A549 (cell line): ENCODE results near the gene MVP. TPM values are rescaled to one million over a fixed set of nuclear protein-coding genes. Genes with fewer than 3 reads are reported as not detected.
A peak's percentile ranks its signal among the peaks of the same experiment; 100 is the strongest.

Source experiments
- ATAC-seq, 2 experiments: fragments of 200-7000 bp in 1 of 2; fragments of >200 bp in 1 of 2; cut with Nextera tagmentation in 1 of 2; cut with Tn5 transposase in 1 of 2; 3 replicates each; pipeline versions ENCODE4 v1.8.0 to v1.9.1; 2018 to 2020; ENCODE audit warnings: mild to moderate bottlenecking in 1 of 2, moderate library complexity in 1 of 2
- CTCF ChIA-PET: fragments of 300-600 bp; sonication (Branson Sonifier 250); formaldehyde crosslinking; extraction: SDS; loops from one replicate; lab custom pipeline; 2021; ENCODE audit warnings: antibody characterized with exemption, inconsistent platforms; lab: Yijun Ruan, JAX
- POLR2A ChIA-PET: fragments of 350-600 bp; formaldehyde crosslinking; extraction: SDS; loops from one replicate; lab custom pipeline; 2021; ENCODE audit warnings: antibody characterized with exemption, inconsistent platforms; lab: Yijun Ruan, JAX
- DNase-seq, 2 experiments: peaks; one replicate each; pipeline versions ENCODE4 v3.0.0 to v3.0.0-alpha.2; 2011 to 2016; ENCODE audit warnings: low read depth in 1 of 2, low spot score in 1 of 2
- FAIRE-seq: peaks from 2 replicates; lab custom pipeline; 2011; peaks lifted over from hg19 to GRCh38; lab: Jason Lieb, UNC
- H3K27ac ChIP-seq, 2 experiments: fragments of >200 bp; sonication (Bioruptor Twin); formaldehyde crosslinking; 3 replicates each; pipeline ENCODE4 v1.5.1; 2016 to 2017
- H3K4me1 ChIP-seq: fragments of >200 bp; sonication (Bioruptor Twin); formaldehyde crosslinking; 3 replicates; pipeline ENCODE4 v1.6.1; 2016
- H3K4me2 ChIP-seq: fragments of >200 bp; sonication (Bioruptor Twin); formaldehyde crosslinking; 3 replicates; pipeline ENCODE4 v1.6.1; 2016
- H3K4me3 ChIP-seq: fragments of >200 bp; sonication (Bioruptor Twin); formaldehyde crosslinking; 3 replicates; pipeline ENCODE4 v1.5.1; 2016
- H3K9me3 ChIP-seq: fragments of >200 bp; sonication (Bioruptor Twin); formaldehyde crosslinking; 3 replicates; pipeline ENCODE4 v1.6.1; 2016
- CTCF ChIP-seq: fragments of >200 bp; sonication (Bioruptor Twin); formaldehyde crosslinking; IDR thresholded peaks from 3 replicates; pipeline ENCODE4 v1.5.1; 2016
- E2F6 ChIP-seq: IDR thresholded peaks from 2 replicates; pipeline ENCODE4 v1.6.1; 2012; ENCODE audit warnings: low read depth, borderline replicate concordance
- EP300 ChIP-seq, 2 experiments: fragments of >200 bp; sonication (Bioruptor Twin); formaldehyde crosslinking; IDR thresholded peaks; 2 replicates in 1 of 2; 3 replicates in 1 of 2; pipeline ENCODE4 v1.6.1; 2016 to 2017
- FOSL2 ChIP-seq, 2 experiments: fragments of 450-650 bp in 1 of 2; fragments of >200 bp in 1 of 2; sonication (Bioruptor Twin) in 1 of 2; formaldehyde crosslinking; IDR thresholded peaks; 2 replicates each; pipeline versions ENCODE4 v1.5.0 to v1.6.1; 2016 to 2020; ENCODE audit warnings: mild to moderate bottlenecking in 1 of 2, moderate library complexity in 1 of 2
- HDAC2 ChIP-seq: fragments of 200-600 bp; sonication (generic); IDR thresholded peaks from 2 replicates; pipeline ENCODE4 v1.6.1; 2016
- HMGXB4 ChIP-seq: fragments of 250-450 bp; sonication (Bioruptor Pico); IDR thresholded peaks from 2 replicates; pipeline ENCODE4 v1.5.0; 2021; ENCODE audit warnings: mild to moderate bottlenecking, moderate library complexity, borderline replicate concordance
- HOXB5 ChIP-seq: fragments of 250-450 bp; sonication (Bioruptor Pico); IDR thresholded peaks from 2 replicates; pipeline ENCODE4 v1.5.0; 2020; ENCODE audit warnings: mild to moderate bottlenecking, moderate library complexity
- NFE2L2 ChIP-seq: fragments of 150-350 bp; conservative IDR thresholded peaks from 2 replicates; pipeline ENCODE4 v1.6.1; 2014; ENCODE audit warnings: low read length
- PHF8 ChIP-seq: fragments of 200-600 bp; sonication (generic); IDR thresholded peaks from 2 replicates; pipeline ENCODE4 v1.6.1; 2016; ENCODE audit warnings: low read depth, mild to moderate bottlenecking, antibody characterized with exemption, moderate library complexity, borderline replicate concordance
- POLR2A ChIP-seq: IDR thresholded peaks from 2 replicates; pipeline ENCODE4 v1.6.1; 2012; ENCODE audit warnings: mild to moderate bottlenecking, low read length
- RAD21 ChIP-seq, 2 experiments: fragments of >200 bp in 1 of 2; sonication (Bioruptor Twin) in 1 of 2; formaldehyde crosslinking in 1 of 2; IDR thresholded peaks in 1 of 2; conservative IDR thresholded peaks in 1 of 2; 2 replicates in 1 of 2; 3 replicates in 1 of 2; pipeline ENCODE4 v1.6.1; 2012 to 2018; ENCODE audit warnings: inconsistent platforms in 1 of 2
- RARB ChIP-seq: fragments of 250-450 bp; sonication (Bioruptor Pico); IDR thresholded peaks from 2 replicates; pipeline ENCODE4 v1.8.0; 2021; ENCODE audit warnings: mild to moderate bottlenecking, moderate library complexity
- RFX5 ChIP-seq: fragments of 450-650 bp; IDR thresholded peaks from 2 replicates; pipeline ENCODE4 v1.7.1; 2014; ENCODE audit warnings: antibody characterized with exemption, mild to moderate bottlenecking, moderate library complexity
- SMC3 ChIP-seq: fragments of >200 bp; sonication (Bioruptor Twin); formaldehyde crosslinking; IDR thresholded peaks from 3 replicates; pipeline ENCODE4 v1.6.1; 2018; ENCODE audit warnings: inconsistent platforms
- WGBS: methylation state at CpG from one replicate; pipeline ENCODE4 v1.1.6; 2017; ENCODE audit errors: missing lambda C conversion rate; 5-methylcytosine and 5-hydroxymethylcytosine counted together
- polyA plus RNA-seq, 4 experiments: library from polyadenylated mRNA; depleted of rRNA in 3 of 4; stranded (reverse); fragments of >200 nt; fragmentation: RNase III in 1 of 4; extraction: RNeasy Plus Mini Kit Qiagen cat#74134 plus additional on column Dnase treatment in 1 of 4; gene quantifications; 2 replicates in 3 of 4; 3 replicates in 1 of 4; pipeline ENCODE4 v1.2.3, GENCODE V29; 2011 to 2017
- TF ChIP-seq, protein P1 (sequence below): IDR thresholded peaks from 2 replicates; pipeline ENCODE4 v1.6.1; 2012
- TF ChIP-seq, protein P2 (sequence below): fragments of 450-650 bp; IDR thresholded peaks from 2 replicates; pipeline ENCODE4 v1.6.1; 2014; ENCODE audit warnings: antibody characterized with exemption
- TF ChIP-seq, protein P3 (sequence below): fragments of 250-450 bp; sonication (Bioruptor Pico); IDR thresholded peaks from 2 replicates; pipeline ENCODE4 v1.5.0; 2020; ENCODE audit warnings: low read depth, mild to moderate bottlenecking, moderate library complexity

Gene MVP
- polyA plus RNA-seq, 2 of the 4 experiments (the other 2 are of a cell fraction): 73.3 to 106 TPM

GRCh38 chr16:29819506-29819905 is 756 bp upstream of the MVP start:
- DNase-seq (peak; percentile 49 to 50), FAIRE-seq (no peak), ATAC-seq (no peak)
- Histone ChIP-seq H3K9me3 (no peaks in the 10 kb centered on the region), H3K4me2 (peak overlapping the region; percentile 99), H3K4me3 (peak overlapping the region; percentile 61), H3K27ac (peak overlapping the region; percentile 92 to 93), H3K4me1 (peaks cover 64% of the 10 kb centered on the region)
- TF ChIP-seq HMGXB4 (no peak), RAD21 (conservative IDR thresholded peaks at IDR 0.05 in 1 of 2, IDR thresholded peaks at IDR 0.05 in 1 of 2) (peak; percentile 50 to 61; a peak in 3 of 5 replicates), CTCF (peak; percentile 41), SMC3 (peak; percentile 41)
- WGBS: 38% methylated on average over 11 of the region's 15 CpGs
- CTCF ChIA-PET: interaction anchor here (0.6 to 24.4 kb wide), 30 partner anchors 8 to 259 kb away, joined by 3 to 568 read pairs (median 4); partner anchors contain the start of genes ASPHD1, CDIPT, KIF22 and MAZ
- POLR2A ChIA-PET: interaction anchor here (0.9 to 2.5 kb wide), 4 partner anchors 10 to 107 kb away, joined by 3 to 9 read pairs (median 6); partner anchors contain the start of genes KCTD13 and MAZ

DNA sequence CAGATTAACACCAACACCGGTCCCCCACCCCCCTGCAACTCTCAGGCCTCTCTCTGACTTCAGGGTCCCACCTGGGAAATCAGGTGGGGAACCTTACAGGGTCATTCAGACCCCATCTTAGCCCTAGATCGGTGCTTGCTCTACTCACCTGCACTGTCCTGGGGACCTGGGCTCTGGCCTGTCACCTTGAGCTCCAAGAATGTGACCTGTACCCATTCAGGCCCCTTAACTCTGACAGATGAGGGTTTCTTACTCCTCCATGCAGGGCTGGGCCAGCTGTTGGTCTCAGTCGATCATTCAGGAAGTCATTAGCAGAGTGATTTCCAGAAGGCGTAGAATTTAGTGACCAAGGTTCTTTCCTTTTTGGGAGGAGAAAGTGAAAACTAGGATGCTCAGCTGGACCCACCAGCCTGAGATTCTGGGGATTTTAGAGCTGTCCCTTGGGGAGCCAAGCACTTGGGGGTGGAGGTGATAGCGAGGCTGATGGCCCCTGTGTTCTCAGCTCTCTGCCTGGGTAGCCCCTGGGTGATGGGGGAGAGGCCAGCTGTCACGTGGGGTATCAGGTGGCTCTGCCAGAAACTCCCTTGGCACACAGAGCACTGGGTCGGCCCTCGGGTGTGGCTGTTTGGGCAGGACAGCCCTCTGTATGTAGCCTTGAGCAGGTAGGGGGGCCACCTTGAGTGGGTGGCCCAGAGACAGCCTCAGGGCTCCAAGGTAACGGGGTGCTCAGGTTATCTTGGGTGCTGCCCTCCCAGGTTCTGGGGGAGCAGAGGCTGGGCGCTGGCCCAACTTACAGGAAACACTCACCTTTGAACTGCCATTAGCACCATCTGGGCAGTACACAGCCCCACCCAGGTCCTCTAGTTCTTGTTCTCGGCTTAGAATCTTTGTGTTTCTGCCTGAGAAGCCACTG is 724 bp downstream of the MVP start:
- FAIRE-seq: no peak
- peak overlapping the region; percentile 92 to 93 for H3K27ac ChIP-seq
- POLR2A ChIA-PET: interaction anchor here (1.3 to 2.5 kb wide), 4 partner anchors 14 to 152 kb away, joined by 3 to 9 read pairs (median 6); partner anchors contain the start of genes MAZ, SEZ6L2 and TAOK2
- DNase-seq: peak; percentile 59 to 77
- peaks cover 69% of the 10 kb centered on the region for H3K4me1 ChIP-seq
- CTCF ChIA-PET: interaction anchor here (0.8 to 24.4 kb wide), 18 partner anchors 9 to 211 kb away, joined by 3 to 568 read pairs (median 4); partner anchors contain the start of genes CDIPT, MAZ and TLCD3B
- 2% methylated on average over 11 of the region's 11 CpGs for WGBS
- peak overlapping the region; percentile 61 for H3K4me3 ChIP-seq
- TF ChIP-seq POLR2A (peak; percentile 12), HOXB5 (CRISPR knock-in tag) (no peak)
- TF ChIP-seq, protein P1, sequence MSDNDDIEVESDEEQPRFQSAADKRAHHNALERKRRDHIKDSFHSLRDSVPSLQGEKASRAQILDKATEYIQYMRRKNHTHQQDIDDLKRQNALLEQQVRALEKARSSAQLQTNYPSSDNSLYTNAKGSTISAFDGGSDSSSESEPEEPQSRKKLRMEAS: peak; percentile 28; the same call in 1 of the 2 replicates
- TF ChIP-seq, protein P2, sequence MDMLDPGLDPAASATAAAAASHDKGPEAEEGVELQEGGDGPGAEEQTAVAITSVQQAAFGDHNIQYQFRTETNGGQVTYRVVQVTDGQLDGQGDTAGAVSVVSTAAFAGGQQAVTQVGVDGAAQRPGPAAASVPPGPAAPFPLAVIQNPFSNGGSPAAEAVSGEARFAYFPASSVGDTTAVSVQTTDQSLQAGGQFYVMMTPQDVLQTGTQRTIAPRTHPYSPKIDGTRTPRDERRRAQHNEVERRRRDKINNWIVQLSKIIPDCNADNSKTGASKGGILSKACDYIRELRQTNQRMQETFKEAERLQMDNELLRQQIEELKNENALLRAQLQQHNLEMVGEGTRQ: peak; percentile 94
- H3K9me3 ChIP-seq: no peaks in the 10 kb centered on the region
- ATAC-seq: peak; percentile 26 to 33; a peak in 5 of 6 replicates
- peak overlapping the region; percentile 99 for H3K4me2 ChIP-seq

DNA sequence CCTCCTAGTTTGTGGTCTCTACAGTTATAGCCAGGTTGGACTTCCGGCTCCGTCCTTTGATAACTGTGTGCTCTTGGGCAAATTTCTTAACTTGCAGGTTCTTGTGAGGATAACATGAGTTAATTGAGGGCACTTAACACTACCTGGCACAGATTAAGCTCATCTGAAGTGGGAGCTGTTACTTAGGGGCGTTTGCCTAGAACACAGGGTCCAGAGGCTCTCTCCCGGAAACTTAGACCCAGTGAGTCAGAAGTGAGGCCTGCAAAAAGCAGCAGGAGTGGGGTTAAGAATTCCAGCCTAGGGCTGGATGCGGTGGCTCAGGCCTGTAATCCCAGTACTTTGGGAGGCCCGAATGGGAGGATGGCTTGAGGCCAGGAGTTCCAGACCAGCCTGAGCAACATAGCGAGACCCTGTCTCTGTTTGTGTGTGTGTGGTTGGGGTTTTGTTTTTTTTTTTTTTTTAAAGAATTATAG is 1.4 kb downstream of the MVP start:
- 13% methylated on average over 7 of the region's 7 CpGs for WGBS
- peak overlapping the region; percentile 61 for H3K4me3 ChIP-seq
- DNase-seq (peak; percentile 64 to 74), ATAC-seq (peak in 1 of 2 experiments; percentile 41; a peak in 3 of 6 replicates), FAIRE-seq (no peak)
- TF ChIP-seq PHF8 (no peak), E2F6 (no peak), RARB (CRISPR knock-in tag) (no peak), NFE2L2 (no peak), RFX5 (no peak), FOSL2 (IDR thresholded peaks at IDR 0.05) (no peak), FOSL2 (CRISPR knock-in tag; IDR thresholded peaks at IDR 0.05) (peak; percentile 61), EP300 (IDR thresholded peaks at IDR 0.05) (no peak), HDAC2 (no peak)
- TF ChIP-seq, protein P3, sequence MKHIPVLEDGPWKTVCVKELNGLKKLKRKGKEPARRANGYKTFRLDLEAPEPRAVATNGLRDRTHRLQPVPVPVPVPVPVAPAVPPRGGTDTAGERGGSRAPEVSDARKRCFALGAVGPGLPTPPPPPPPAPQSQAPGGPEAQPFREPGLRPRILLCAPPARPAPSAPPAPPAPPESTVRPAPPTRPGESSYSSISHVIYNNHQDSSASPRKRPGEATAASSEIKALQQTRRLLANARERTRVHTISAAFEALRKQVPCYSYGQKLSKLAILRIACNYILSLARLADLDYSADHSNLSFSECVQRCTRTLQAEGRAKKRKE (CRISPR knock-in tag): no peak
- TF ChIP-seq, protein P1: peak; percentile 15; the same call in 1 of the 2 replicates
- H3K4me2 ChIP-seq: peak overlapping the region; percentile 99
- CTCF ChIA-PET: interaction anchor here (0.8 to 24.4 kb wide), 6 partner anchors 14 to 211 kb away, joined by 3 to 568 read pairs (median 4); partner anchors contain the start of genes KIF22 and MAZ
- peaks cover 76% of the 10 kb centered on the region for H3K4me1 ChIP-seq
- POLR2A ChIA-PET: interaction anchor here (0.6 to 2.5 kb wide), 4 partner anchors 26 to 78 kb away, joined by 3 to 9 read pairs (median 4); partner anchors contain the start of gene SEZ6L2
- H3K9me3 ChIP-seq: no peaks in the 10 kb centered on the region
- H3K27ac ChIP-seq: peak overlapping the region; percentile 92 to 93
